ENCODE results near the gene EFNB2.

Gene EFNB2

DNA sequence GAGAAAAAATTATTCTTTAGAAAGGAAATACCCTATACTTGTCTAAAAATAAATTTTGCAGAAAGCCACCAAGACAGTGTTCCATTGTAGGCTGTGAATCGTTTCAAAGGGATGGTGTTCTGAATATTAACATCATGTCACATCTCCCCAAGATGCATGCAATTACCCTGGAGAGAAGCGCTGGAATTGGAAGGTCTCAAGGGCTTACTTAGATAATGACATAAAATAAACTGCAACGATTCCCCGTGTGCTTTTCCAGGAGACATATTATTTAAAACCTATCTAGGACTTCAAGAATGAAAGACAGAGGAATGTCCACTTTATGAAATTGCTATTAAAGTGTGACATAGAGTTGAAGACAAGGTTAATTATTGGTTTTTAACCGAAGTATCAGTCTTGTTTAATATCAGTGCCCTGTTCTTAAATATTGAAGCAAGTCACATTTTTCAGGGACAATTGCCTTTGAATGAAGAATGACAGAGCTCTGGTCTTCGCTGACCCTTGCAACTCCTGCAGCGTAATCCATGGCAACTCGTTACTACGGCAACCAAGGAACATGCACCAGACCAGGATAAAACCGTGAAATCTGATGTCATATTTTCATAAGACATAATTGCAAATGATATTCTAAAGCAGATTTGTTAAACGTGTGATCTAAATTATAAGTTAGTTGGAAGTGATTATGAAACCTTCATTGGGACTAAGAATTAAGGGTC, 91.7 kb downstream of the EFNB2 start:
- no peak for DNase-seq

GRCh38 chr13:106440866-106441265, 94.6 kb downstream of the EFNB2 start:
- DNase-seq: peak; percentile 3
